ENCODE results near the gene MTARC2. TPM values are rescaled to one million over a fixed set of nuclear protein-coding genes. Genes with fewer than 3 reads are reported as not detected.

Gene MTARC2
- total RNA-seq, 6 experiments from 2014 or later = 41.8 to 140 (median 86.6) TPM

DNA sequence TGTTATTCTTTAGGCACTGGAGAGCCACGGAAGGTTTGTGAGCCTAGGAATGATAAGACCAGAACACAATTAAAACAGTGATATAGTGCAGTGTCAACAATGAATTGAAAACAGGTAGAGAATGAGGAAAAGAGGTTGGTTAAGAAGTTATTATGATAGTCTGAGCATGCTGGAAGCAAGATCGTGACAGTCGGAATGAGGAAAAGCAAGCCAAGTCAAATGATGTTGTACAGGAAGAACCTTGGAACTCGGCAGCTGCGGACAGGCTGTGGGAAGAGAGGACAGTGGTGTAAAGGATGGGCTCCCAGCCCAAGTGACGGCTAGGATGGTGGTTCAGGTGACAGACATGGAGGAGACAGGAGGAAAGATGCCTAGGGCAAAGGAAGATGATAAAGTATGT lies 64.2 kb downstream of the MTARC2 start:
- no peaks in the 10 kb centered on the region for H3K27me3 ChIP-seq
- intact Hi-C loops (cut with DNase I) = no loop called here
- 50% methylated on average over 6 of the region's 6 CpGs for WGBS (ENCODE audit: insufficient coverage, low coverage, low lambda C conversion rate, missing lambda C conversion rate)
- H3K9me3 ChIP-seq = no peaks in the 10 kb centered on the region
- no peak for DNase-seq
- H3K4me1 ChIP-seq = peaks cover 0 to 13% (median 5%) of the 10 kb centered on the region in 4 donors
- no peak overlapping the region for H3K27ac ChIP-seq
- H3K36me3 ChIP-seq = peaks cover 0 to 19% (median 0%) of the 10 kb centered on the region in 4 donors
- no peak overlapping the region for H3K4me3 ChIP-seq
- ATAC-seq = no peak
- TF ChIP-seq, protein P1, sequence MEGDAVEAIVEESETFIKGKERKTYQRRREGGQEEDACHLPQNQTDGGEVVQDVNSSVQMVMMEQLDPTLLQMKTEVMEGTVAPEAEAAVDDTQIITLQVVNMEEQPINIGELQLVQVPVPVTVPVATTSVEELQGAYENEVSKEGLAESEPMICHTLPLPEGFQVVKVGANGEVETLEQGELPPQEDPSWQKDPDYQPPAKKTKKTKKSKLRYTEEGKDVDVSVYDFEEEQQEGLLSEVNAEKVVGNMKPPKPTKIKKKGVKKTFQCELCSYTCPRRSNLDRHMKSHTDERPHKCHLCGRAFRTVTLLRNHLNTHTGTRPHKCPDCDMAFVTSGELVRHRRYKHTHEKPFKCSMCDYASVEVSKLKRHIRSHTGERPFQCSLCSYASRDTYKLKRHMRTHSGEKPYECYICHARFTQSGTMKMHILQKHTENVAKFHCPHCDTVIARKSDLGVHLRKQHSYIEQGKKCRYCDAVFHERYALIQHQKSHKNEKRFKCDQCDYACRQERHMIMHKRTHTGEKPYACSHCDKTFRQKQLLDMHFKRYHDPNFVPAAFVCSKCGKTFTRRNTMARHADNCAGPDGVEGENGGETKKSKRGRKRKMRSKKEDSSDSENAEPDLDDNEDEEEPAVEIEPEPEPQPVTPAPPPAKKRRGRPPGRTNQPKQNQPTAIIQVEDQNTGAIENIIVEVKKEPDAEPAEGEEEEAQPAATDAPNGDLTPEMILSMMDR (IDR thresholded peaks at IDR 0.05) = no peak
- TF ChIP-seq POLR2A (IDR thresholded peaks at IDR 0.05) = no peak

DNA sequence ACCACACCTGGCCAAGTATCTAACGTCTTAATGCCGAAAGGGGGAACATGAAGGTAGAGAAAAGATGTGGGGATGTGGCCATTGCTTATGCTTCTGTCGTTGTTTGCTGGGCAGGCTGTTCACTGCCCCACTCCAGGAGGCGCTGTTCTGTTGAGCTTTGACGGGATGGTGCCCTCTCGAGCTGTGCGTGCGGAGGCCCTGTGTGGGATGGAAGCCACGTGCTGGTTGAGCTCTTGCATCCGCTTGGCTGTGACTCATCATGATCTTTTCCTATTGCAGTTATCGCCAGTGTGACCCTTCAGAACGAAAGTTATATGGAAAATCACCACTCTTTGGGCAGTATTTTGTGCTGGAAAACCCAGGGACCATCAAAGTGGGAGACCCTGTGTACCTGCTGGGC lies 64.9 kb downstream of the MTARC2 start:
- H3K9me3 ChIP-seq = no peaks in the 10 kb centered on the region
- H3K4me1 ChIP-seq = peaks cover 0 to 13% (median 5%) of the 10 kb centered on the region in 4 donors
- intact Hi-C loops (cut with DNase I) = no loop called here
- no peak for DNase-seq
- no peak overlapping the region for H3K4me3 ChIP-seq
- no peak for ATAC-seq
- WGBS (ENCODE audit: insufficient coverage, low coverage, low lambda C conversion rate, missing lambda C conversion rate) = 86% methylated on average over 7 of the region's 12 CpGs
- H3K36me3 ChIP-seq = peaks cover 0 to 19% (median 0%) of the 10 kb centered on the region in 4 donors
- no peak overlapping the region for H3K27ac ChIP-seq
- H3K27me3 ChIP-seq = no peaks in the 10 kb centered on the region
- TF ChIP-seq POLR2A (IDR thresholded peaks at IDR 0.05) = no peak
- TF ChIP-seq, protein P1 (IDR thresholded peaks at IDR 0.05) = no peak

DNA sequence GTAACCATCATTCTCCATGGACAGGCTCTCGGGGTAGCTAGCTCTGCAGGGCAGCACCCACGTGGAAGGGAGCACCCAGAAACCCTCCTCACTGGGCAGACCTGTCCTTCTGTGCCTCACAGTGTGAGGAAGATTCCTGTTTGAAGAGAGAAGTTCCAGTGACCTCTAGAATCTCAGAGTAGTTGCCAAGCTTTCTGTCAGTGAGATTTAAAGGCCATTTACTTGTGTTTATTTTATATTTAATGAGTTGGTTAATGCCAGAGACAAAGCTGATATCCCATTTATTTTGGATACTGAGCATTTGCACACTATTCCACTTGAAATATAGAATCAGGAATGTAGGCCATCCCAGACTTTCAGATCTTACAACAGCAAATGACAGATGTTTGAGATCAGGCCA lies 67.3 kb downstream of the MTARC2 start:
- TF ChIP-seq, protein P1 (IDR thresholded peaks at IDR 0.05) = no peak
- TF ChIP-seq POLR2A (IDR thresholded peaks at IDR 0.05) = no peak
- ATAC-seq (no peak), DNase-seq (no peak)
- WGBS (ENCODE audit: insufficient coverage, low coverage, low lambda C conversion rate, missing lambda C conversion rate) = 59% methylated on average over 2 of the region's 2 CpGs
- no peak overlapping the region for H3K27ac ChIP-seq
- H3K4me1 ChIP-seq = peaks cover 0 to 4% (median 0%) of the 10 kb centered on the region in 4 donors
- no peaks in the 10 kb centered on the region for H3K9me3 ChIP-seq
- peaks cover 0 to 19% (median 0%) of the 10 kb centered on the region in 4 donors for H3K36me3 ChIP-seq
- H3K4me3 ChIP-seq = no peak overlapping the region
- intact Hi-C loops (cut with DNase I) = no loop called here
- no peaks in the 10 kb centered on the region for H3K27me3 ChIP-seq

DNA sequence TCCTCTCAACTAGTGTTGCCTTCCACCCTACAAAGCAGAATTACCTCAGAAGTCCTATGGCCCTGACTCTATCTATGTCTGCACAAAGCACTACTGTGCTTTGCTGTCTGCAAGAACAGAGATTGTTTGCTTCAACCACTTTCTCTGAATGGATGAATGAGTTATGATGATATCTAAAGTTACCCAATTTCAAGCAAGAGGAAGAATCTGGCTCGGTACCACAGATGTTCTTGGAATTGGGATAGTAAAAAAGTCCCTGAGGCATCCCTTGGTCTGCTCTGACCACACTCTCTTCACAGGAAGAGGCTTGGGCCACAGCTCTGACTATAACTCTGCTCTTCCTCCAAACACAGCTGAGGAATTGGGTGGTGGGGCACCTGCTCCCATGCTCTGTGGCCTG lies 69.8 kb downstream of the MTARC2 start:
- H3K4me3 ChIP-seq = no peak overlapping the region
- DNase-seq (no peak), ATAC-seq (no peak)
- no peak for TF ChIP-seq POLR2A (IDR thresholded peaks at IDR 0.05)
- TF ChIP-seq, protein P1 (IDR thresholded peaks at IDR 0.05) = no peak
- H3K36me3 ChIP-seq = peaks cover 0 to 10% (median 0%) of the 10 kb centered on the region in 4 donors
- no peaks in the 10 kb centered on the region for H3K4me1 ChIP-seq
- 56% methylated on average over 1 of the region's 1 CpG for whole genome bisulfite sequencing (ENCODE audit: insufficient coverage, low coverage, low lambda C conversion rate, missing lambda C conversion rate)
- intact Hi-C loops (cut with DNase I) = no loop called here
- no peaks in the 10 kb centered on the region for H3K27me3 ChIP-seq
- no peak overlapping the region for H3K27ac ChIP-seq
- no peaks in the 10 kb centered on the region for H3K9me3 ChIP-seq

Data from right lobe of liver (tissue), 6 donors.